Measurements from ENCODE around the gene TUT4.

TUT4 gene

GRCh38 chr1:52562766-52563165 is 9.9 kb upstream of the TUT4 start:
- TF ChIP-seq CTCF (IDR thresholded peaks at IDR 0.05; ENCODE audit: insufficient read depth, low read length, poor library complexity, severe bottlenecking) = no peak
- no peak for TF ChIP-seq EZH2phosphoT487 (conservative IDR thresholded peaks at IDR 0.05; ENCODE audit: low read length)

DNA sequence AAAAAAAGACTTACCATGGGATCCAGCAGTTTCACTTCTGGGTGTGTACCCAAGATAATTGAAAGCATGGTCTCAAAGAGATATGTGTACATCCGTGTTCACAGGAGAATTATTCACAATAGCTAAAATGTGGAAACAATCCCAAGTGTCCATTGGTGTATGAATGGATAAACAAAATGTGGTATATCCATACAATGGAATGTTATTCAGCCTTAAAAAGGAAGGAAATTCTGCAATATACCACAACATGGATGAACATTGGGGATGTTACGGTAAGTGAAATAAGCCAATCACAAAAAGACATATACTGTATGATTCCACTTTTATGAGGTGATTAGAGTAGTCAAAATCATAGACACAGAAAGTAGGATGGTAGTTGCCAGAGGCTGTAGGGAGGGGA is 7.0 kb upstream of the TUT4 start:
- no peaks in the 10 kb centered on the region for H3K9me2 ChIP-seq (replicated peaks; ENCODE audit: insufficient read depth, low read length)
- H4K20me1 ChIP-seq (ENCODE audit: low read depth, low read length) = no peaks in the 10 kb centered on the region
- TF ChIP-seq CTCF (IDR thresholded peaks at IDR 0.05; ENCODE audit: insufficient read depth, low read length, poor library complexity, severe bottlenecking) (no peak), EZH2phosphoT487 (conservative IDR thresholded peaks at IDR 0.05; ENCODE audit: low read length) (no peak)
- no peaks in the 10 kb centered on the region for H3K36me3 ChIP-seq (ENCODE audit: low read length)
- no peak overlapping the region for H3K4me2 ChIP-seq (ENCODE audit: low read depth, low read length, poor library complexity, severe bottlenecking)
- no peaks in the 10 kb centered on the region for H3K9me3 ChIP-seq (ENCODE audit: insufficient read depth, low read length)
- no peak overlapping the region for H2AFZ ChIP-seq (ENCODE audit: low read depth, low read length, severe bottlenecking)
- H3F3A ChIP-seq (ENCODE audit: insufficient read depth) = peaks cover 15% of the 10 kb centered on the region
- no peaks in the 10 kb centered on the region for H3K79me2 ChIP-seq (ENCODE audit: insufficient read depth, low read length)
- H3K9ac ChIP-seq (ENCODE audit: low read length) = no peak overlapping the region
- no peak overlapping the region for H3K27ac ChIP-seq (ENCODE audit: low read depth, low read length)
- H3K4me3 ChIP-seq (ENCODE audit: insufficient read depth, low read length, poor library complexity, severe bottlenecking) = no peak overlapping the region
- no peaks in the 10 kb centered on the region for H3K27me3 ChIP-seq (ENCODE audit: low read length)

More at GRCh38 chr1:52562766-52563165, 9.9 kb upstream of the TUT4 start:
- Histone ChIP-seq H3K27ac (ENCODE audit: low read depth, low read length) (no peak overlapping the region), H3K9ac (ENCODE audit: low read length) (no peak overlapping the region), H3K79me2 (ENCODE audit: insufficient read depth, low read length) (no peaks in the 10 kb centered on the region), H3F3A (ENCODE audit: insufficient read depth) (no peaks in the 10 kb centered on the region), H3K36me3 (ENCODE audit: low read length) (no peaks in the 10 kb centered on the region), H3K4me2 (ENCODE audit: low read depth, low read length, poor library complexity, severe bottlenecking) (no peak overlapping the region), H3K27me3 (ENCODE audit: low read length) (no peaks in the 10 kb centered on the region), H3K9me2 (replicated peaks; ENCODE audit: insufficient read depth, low read length) (no peaks in the 10 kb centered on the region), H4K20me1 (ENCODE audit: low read depth, low read length) (no peaks in the 10 kb centered on the region), H3K4me3 (ENCODE audit: insufficient read depth, low read length, poor library complexity, severe bottlenecking) (no peak overlapping the region), H3K9me3 (ENCODE audit: insufficient read depth, low read length) (no peaks in the 10 kb centered on the region), H2AFZ (ENCODE audit: low read depth, low read length, severe bottlenecking) (no peak overlapping the region)

GRCh38 chr1:52558941-52559340 is 6.0 kb upstream of the TUT4 start:
- no peaks in the 10 kb centered on the region for H4K20me1 ChIP-seq (ENCODE audit: low read depth, low read length)
- TF ChIP-seq CTCF (IDR thresholded peaks at IDR 0.05; ENCODE audit: insufficient read depth, low read length, poor library complexity, severe bottlenecking) = no peak
- TF ChIP-seq EZH2phosphoT487 (conservative IDR thresholded peaks at IDR 0.05; ENCODE audit: low read length) = no peak

More at GRCh38 chr1:52558941-52559340, 6.0 kb upstream of the TUT4 start:
- no peak overlapping the region for H3K4me3 ChIP-seq (ENCODE audit: insufficient read depth, low read length, poor library complexity, severe bottlenecking)
- no peaks in the 10 kb centered on the region for H3K27me3 ChIP-seq (ENCODE audit: low read length)
- no peaks in the 10 kb centered on the region for H3K9me2 ChIP-seq (replicated peaks; ENCODE audit: insufficient read depth, low read length)
- H3K9me3 ChIP-seq (ENCODE audit: insufficient read depth, low read length) = no peaks in the 10 kb centered on the region
- H3K9ac ChIP-seq (ENCODE audit: low read length) = no peak overlapping the region
- no peaks in the 10 kb centered on the region for H3K36me3 ChIP-seq (ENCODE audit: low read length)
- no peaks in the 10 kb centered on the region for H3K79me2 ChIP-seq (ENCODE audit: insufficient read depth, low read length)
- H3K27ac ChIP-seq (ENCODE audit: low read depth, low read length) = no peak overlapping the region
- no peak overlapping the region for H3K4me2 ChIP-seq (ENCODE audit: low read depth, low read length, poor library complexity, severe bottlenecking)
- H2AFZ ChIP-seq (ENCODE audit: low read depth, low read length, severe bottlenecking) = no peak overlapping the region
- H3F3A ChIP-seq (ENCODE audit: insufficient read depth) = peaks cover 24% of the 10 kb centered on the region

All from SU-DHL-6 (cell line).